SIG-M5 treated with dmso at 0.1 percent for 504 hours (cell line): Measurements from ENCODE around the gene FAAP20.
A peak's percentile ranks its signal among the peaks of the same experiment; 100 is the strongest.
"Not testable (repeated sequence)": the region's sequence is repeated elsewhere in the genome, so short reads cannot be mapped to it uniquely, and the experiment has no call there.

ENCODE experiments used
- DNase-seq: peaks from one replicate; lab custom pipeline; 2025; ENCODE audit not compliant: unreplicated experiment; lab: John Stamatoyannopoulos, UW

Gene FAAP20

GRCh38 chr1:2163205-2163604 lies 31.4 kb downstream of the FAAP20 start:
- DNase-seq: no peak

GRCh38 chr1:2160451-2161300 lies 33.9 kb downstream of the FAAP20 start:
- DNase-seq: no peak

- no peak for DNase-seq
These were observed 35.4 kb downstream of the FAAP20 start for GRCh38 chr1:2159124-2159523.

GRCh38 chr1:2158272-2158671 lies 36.3 kb downstream of the FAAP20 start:
- no peak for DNase-seq

- DNase-seq: no peak
These were observed 36.7 kb downstream of the FAAP20 start for GRCh38 chr1:2157856-2158255.

- no peak for DNase-seq
These were observed 37.7 kb downstream of the FAAP20 start for GRCh38 chr1:2156866-2157265.

GRCh38 chr1:2155788-2156187 lies 38.8 kb downstream of the FAAP20 start:
- DNase-seq: no peak

- DNase-seq: no peak
These were observed 39.4 kb downstream of the FAAP20 start for GRCh38 chr1:2155147-2155598.

- no peak for DNase-seq
These were observed 40.5 kb downstream of the FAAP20 start for GRCh38 chr1:2154022-2154421.

GRCh38 chr1:2152954-2153353 lies 41.6 kb downstream of the FAAP20 start:
- DNase-seq: no peak

- DNase-seq: no peak
These were observed 42.7 kb downstream of the FAAP20 start for GRCh38 chr1:2151911-2152310.

GRCh38 chr1:2151252-2151651 lies 43.3 kb downstream of the FAAP20 start:
- peak; percentile 91 for DNase-seq

GRCh38 chr1:2150801-2151200 lies 43.8 kb downstream of the FAAP20 start:
- DNase-seq: peak; percentile 75

GRCh38 chr1:2148691-2149090 lies 45.9 kb downstream of the FAAP20 start:
- peak; percentile 37 for DNase-seq

- DNase-seq: not testable (repeated sequence)
These were observed 46.7 kb downstream of the FAAP20 start for GRCh38 chr1:2147869-2148268.

GRCh38 chr1:2146836-2147517 lies 47.6 kb downstream of the FAAP20 start:
- no peak for DNase-seq

- DNase-seq: no peak
These were observed 48.4 kb downstream of the FAAP20 start for GRCh38 chr1:2145946-2146835.

- DNase-seq: no peak
These were observed 50.0 kb downstream of the FAAP20 start for GRCh38 chr1:2144501-2145090.

GRCh38 chr1:2143814-2144500 lies 50.6 kb downstream of the FAAP20 start:
- DNase-seq: no peak

GRCh38 chr1:2141025-2141424 lies 53.5 kb downstream of the FAAP20 start:
- DNase-seq: no peak
